ENCODE measurements around the gene TMEM273.

GRCh38 chr10:49132362-49132737 lies 55.8 kb downstream of the TMEM273 start:
- no peak for TF ChIP-seq CTCF (IDR thresholded peaks at IDR 0.05)
- no peak for TF ChIP-seq ZFX (IDR thresholded peaks at IDR 0.05; ENCODE audit: borderline replicate concordance)

Measured in 22Rv1 (cell line).